ENCODE data around the gene CALML6.

CALML6 gene

GRCh38 chr1:1926886-1927660 lies 12.0 kb downstream of the CALML6 start:
- no peaks in the 10 kb centered on the region for H3K27me3 ChIP-seq (ENCODE audit: insufficient read depth, low read length, poor library complexity, severe bottlenecking)
- H3K9me2 ChIP-seq (replicated peaks; ENCODE audit: low read depth, low read length) = no peaks in the 10 kb centered on the region
- no peak overlapping the region for H2AFZ ChIP-seq (ENCODE audit: low read length)
- no peaks in the 10 kb centered on the region for H3F3A ChIP-seq (ENCODE audit: low read depth)
- no peaks in the 10 kb centered on the region for H4K20me1 ChIP-seq (ENCODE audit: insufficient read depth, low read length, poor library complexity, severe bottlenecking)
- H3K9me3 ChIP-seq (ENCODE audit: insufficient read depth, low read depth, low read length) = no peaks in the 10 kb centered on the region
- no peak overlapping the region for H3K9ac ChIP-seq (ENCODE audit: low read depth, low read length, poor library complexity, severe bottlenecking)
- H3K4me2 ChIP-seq (ENCODE audit: low read depth, low read length, poor library complexity, severe bottlenecking) = no peak overlapping the region
- H3K36me3 ChIP-seq (ENCODE audit: insufficient read depth, low read length) = no peaks in the 10 kb centered on the region
- H3K4me3 ChIP-seq (ENCODE audit: low read length, poor library complexity, severe bottlenecking) = no peak overlapping the region
- TF ChIP-seq CTCF (conservative IDR thresholded peaks at IDR 0.05; ENCODE audit: low read length) (no peak), EZH2phosphoT487 (IDR thresholded peaks at IDR 0.05; ENCODE audit: borderline replicate concordance) (no peak)
- H3K79me2 ChIP-seq (ENCODE audit: insufficient read depth, low read length) = no peaks in the 10 kb centered on the region
- H3K4me1 ChIP-seq (ENCODE audit: insufficient read depth, low read length, poor library complexity, severe bottlenecking) = no peaks in the 10 kb centered on the region

GRCh38 chr1:1927751-1928150 lies 12.7 kb downstream of the CALML6 start:
- H3K27me3 ChIP-seq (ENCODE audit: insufficient read depth, low read length, poor library complexity, severe bottlenecking) = no peaks in the 10 kb centered on the region
- H2AFZ ChIP-seq (ENCODE audit: low read length) = no peak overlapping the region
- H4K20me1 ChIP-seq (ENCODE audit: insufficient read depth, low read length, poor library complexity, severe bottlenecking) = no peaks in the 10 kb centered on the region
- H3K4me2 ChIP-seq (ENCODE audit: low read depth, low read length, poor library complexity, severe bottlenecking) = no peak overlapping the region
- H3K9me3 ChIP-seq (ENCODE audit: insufficient read depth, low read depth, low read length) = no peaks in the 10 kb centered on the region
- TF ChIP-seq EZH2phosphoT487 (IDR thresholded peaks at IDR 0.05; ENCODE audit: borderline replicate concordance) = no peak
- no peak for TF ChIP-seq CTCF (conservative IDR thresholded peaks at IDR 0.05; ENCODE audit: low read length)
- no peak overlapping the region for H3K4me3 ChIP-seq (ENCODE audit: low read length, poor library complexity, severe bottlenecking)
- H3K36me3 ChIP-seq (ENCODE audit: insufficient read depth, low read length) = no peaks in the 10 kb centered on the region
- no peaks in the 10 kb centered on the region for H3F3A ChIP-seq (ENCODE audit: low read depth)
- H3K4me1 ChIP-seq (ENCODE audit: insufficient read depth, low read length, poor library complexity, severe bottlenecking) = no peaks in the 10 kb centered on the region
- H3K9me2 ChIP-seq (replicated peaks; ENCODE audit: low read depth, low read length) = no peaks in the 10 kb centered on the region
- H3K9ac ChIP-seq (ENCODE audit: low read depth, low read length, poor library complexity, severe bottlenecking) = no peak overlapping the region
- no peaks in the 10 kb centered on the region for H3K79me2 ChIP-seq (ENCODE audit: insufficient read depth, low read length)

DNA sequence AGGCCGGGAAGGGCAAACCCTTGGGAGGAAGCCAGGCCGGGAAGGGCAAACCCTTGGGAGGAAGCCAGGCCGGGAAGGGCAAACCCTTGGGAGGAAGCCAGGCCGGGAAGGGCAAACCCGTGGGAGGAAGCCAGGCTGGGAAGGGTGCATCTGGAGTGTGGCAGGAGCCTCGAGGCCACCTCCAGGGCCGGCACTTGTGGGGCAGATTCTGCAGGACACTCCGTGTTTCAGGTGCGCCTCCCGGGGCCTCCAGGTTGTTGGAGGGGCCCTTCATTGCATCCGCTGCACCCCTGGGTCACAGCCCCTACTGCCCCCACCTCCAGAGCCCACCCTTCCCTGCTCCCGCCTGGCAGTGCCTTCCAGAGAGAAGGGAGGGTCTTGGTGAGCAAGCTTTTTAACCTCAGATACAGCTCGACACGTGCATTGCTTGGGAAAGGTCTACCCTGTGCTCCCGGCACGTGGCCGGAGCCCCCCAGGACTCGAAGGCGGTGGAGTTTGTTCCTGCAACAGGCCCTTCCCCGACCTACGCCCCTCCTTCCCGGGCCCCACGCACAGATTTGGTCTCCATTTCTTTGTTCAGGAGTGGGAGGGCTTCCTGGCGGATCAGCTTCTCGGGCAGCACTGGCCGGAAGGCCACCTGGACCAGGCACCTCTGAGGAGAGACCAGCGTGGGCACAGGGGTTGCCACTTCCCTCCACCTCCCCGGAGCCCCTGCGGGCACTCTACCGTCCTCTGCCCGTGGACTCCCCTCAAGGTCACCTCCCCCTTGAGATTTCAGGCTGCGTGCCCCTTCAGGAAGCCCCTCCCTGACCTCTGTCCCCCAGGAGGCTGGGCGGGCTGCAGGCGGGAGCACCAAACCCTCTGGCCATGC lies 13.4 kb downstream of the CALML6 start:
- no peaks in the 10 kb centered on the region for H3K9me3 ChIP-seq (ENCODE audit: insufficient read depth, low read depth, low read length)
- no peak overlapping the region for H3K4me3 ChIP-seq (ENCODE audit: low read length, poor library complexity, severe bottlenecking)
- TF ChIP-seq EZH2phosphoT487 (IDR thresholded peaks at IDR 0.05; ENCODE audit: borderline replicate concordance) (no peak), CTCF (conservative IDR thresholded peaks at IDR 0.05; ENCODE audit: low read length) (no peak)
- H3K36me3 ChIP-seq (ENCODE audit: insufficient read depth, low read length) = no peaks in the 10 kb centered on the region
- H3K9me2 ChIP-seq (replicated peaks; ENCODE audit: low read depth, low read length) = no peaks in the 10 kb centered on the region
- H3K9ac ChIP-seq (ENCODE audit: low read depth, low read length, poor library complexity, severe bottlenecking) = no peak overlapping the region
- H2AFZ ChIP-seq (ENCODE audit: low read length) = no peak overlapping the region
- H3F3A ChIP-seq (ENCODE audit: low read depth) = no peaks in the 10 kb centered on the region
- H3K79me2 ChIP-seq (ENCODE audit: insufficient read depth, low read length) = no peaks in the 10 kb centered on the region
- no peaks in the 10 kb centered on the region for H3K4me1 ChIP-seq (ENCODE audit: insufficient read depth, low read length, poor library complexity, severe bottlenecking)
- no peaks in the 10 kb centered on the region for H4K20me1 ChIP-seq (ENCODE audit: insufficient read depth, low read length, poor library complexity, severe bottlenecking)
- no peaks in the 10 kb centered on the region for H3K27me3 ChIP-seq (ENCODE audit: insufficient read depth, low read length, poor library complexity, severe bottlenecking)
- H3K4me2 ChIP-seq (ENCODE audit: low read depth, low read length, poor library complexity, severe bottlenecking) = no peak overlapping the region
